ENCODE results near the gene XYLT2.

Gene XYLT2

GRCh38 chr17:50373705-50374104 is 27.8 kb downstream of the XYLT2 start:
- H3K27ac ChIP-seq = peak overlapping the region; percentile 95
- no peak for TF ChIP-seq CTCF (conservative IDR thresholded peaks at IDR 0.05)
- TF ChIP-seq ZFX (IDR thresholded peaks at IDR 0.05) = no peak

GRCh38 chr17:50375858-50376538 is 30.1 kb downstream of the XYLT2 start:
- TF ChIP-seq ZFX (IDR thresholded peaks at IDR 0.05) (no peak), CTCF (conservative IDR thresholded peaks at IDR 0.05) (no peak)
- H3K27ac ChIP-seq = no peak overlapping the region

- H3K27ac ChIP-seq = no peak overlapping the region
- TF ChIP-seq ZFX (IDR thresholded peaks at IDR 0.05) = no peak
- TF ChIP-seq CTCF (conservative IDR thresholded peaks at IDR 0.05) = no peak
Observed at GRCh38 chr17:50379351-50380132, 33.6 kb downstream of the XYLT2 start.

- no peak overlapping the region for H3K27ac ChIP-seq
- TF ChIP-seq CTCF (conservative IDR thresholded peaks at IDR 0.05) (no peak; the same call in 1 of the 2 replicates), ZFX (IDR thresholded peaks at IDR 0.05) (no peak)
Observed at GRCh38 chr17:50380369-50381259, 34.7 kb downstream of the XYLT2 start.

GRCh38 chr17:50381260-50381815 is 35.4 kb downstream of the XYLT2 start:
- H3K27ac ChIP-seq = no peak overlapping the region
- TF ChIP-seq CTCF (conservative IDR thresholded peaks at IDR 0.05) = no peak; the same call in 1 of the 2 replicates
- no peak for TF ChIP-seq ZFX (IDR thresholded peaks at IDR 0.05)

GRCh38 chr17:50381920-50382319 is 36.0 kb downstream of the XYLT2 start:
- no peak overlapping the region for H3K27ac ChIP-seq
- no peak for TF ChIP-seq CTCF (conservative IDR thresholded peaks at IDR 0.05)

All from C4-2B (cell line).